Left hindlimb (tissue), 1 donor: ENCODE data around the gene ATXN1.

Experiments
- DNase-seq: peaks from one replicate; pipeline ENCODE4 v3.0.0-alpha.2; 2018

The ATXN1 gene

DNA sequence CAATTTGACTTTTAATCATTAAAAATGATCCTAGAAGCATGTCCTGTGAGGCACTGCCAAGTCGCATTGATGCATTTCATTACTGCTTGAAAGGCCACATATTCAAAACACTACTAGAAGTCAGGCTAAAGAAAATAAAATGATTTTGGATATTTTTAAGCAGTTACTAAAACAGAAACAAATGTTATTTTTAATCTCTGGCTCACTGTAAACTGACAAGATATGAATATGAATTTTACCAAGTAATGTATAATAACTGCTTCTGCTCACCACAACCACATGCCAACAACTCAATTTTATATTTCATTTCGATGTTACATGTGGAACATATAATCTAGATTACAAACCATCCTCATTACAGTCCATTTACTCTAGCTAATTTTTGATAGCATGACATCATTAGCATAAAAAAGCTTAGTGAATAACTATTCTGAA is 90.6 kb downstream of the ATXN1 start:
- DNase-seq = no peak

DNA sequence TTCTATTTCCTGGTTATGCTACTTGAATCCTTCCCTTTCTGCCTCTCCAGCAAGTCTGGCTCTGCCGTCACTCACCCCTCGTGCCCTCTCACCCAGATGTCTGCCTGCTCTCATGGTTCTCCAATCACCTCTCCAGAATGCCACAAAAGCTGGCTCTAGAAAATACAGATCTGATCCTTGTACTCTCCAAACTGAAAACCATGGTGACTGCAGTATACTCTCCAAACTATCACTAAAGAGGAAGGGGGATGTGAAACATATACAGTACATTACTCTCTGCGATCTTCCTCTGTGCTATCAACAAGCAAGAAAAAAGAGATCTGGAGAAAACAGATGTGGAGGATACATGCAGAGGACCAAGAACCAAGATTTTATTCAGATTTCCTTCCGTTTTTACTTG is 91.1 kb downstream of the ATXN1 start:
- DNase-seq = no peak

DNA sequence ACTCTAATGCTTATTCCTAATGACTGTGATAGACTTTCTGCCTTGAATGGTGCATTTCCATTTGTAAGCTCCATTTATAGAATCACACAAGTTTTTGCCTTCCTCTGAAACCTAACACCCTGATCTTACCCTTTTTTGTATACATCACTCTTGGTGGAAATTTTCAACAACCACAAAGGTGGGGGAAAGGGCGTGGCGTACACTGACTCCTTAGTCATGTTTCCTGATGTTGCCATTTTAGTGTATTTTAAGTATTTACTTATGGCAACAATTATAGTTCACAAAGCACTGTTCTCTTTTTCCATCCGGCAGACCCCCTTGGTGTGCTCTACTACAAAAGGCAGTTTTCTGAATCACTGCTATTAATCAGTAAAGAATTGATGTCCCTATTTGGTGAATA is 92.0 kb downstream of the ATXN1 start:
- DNase-seq = no peak

DNA sequence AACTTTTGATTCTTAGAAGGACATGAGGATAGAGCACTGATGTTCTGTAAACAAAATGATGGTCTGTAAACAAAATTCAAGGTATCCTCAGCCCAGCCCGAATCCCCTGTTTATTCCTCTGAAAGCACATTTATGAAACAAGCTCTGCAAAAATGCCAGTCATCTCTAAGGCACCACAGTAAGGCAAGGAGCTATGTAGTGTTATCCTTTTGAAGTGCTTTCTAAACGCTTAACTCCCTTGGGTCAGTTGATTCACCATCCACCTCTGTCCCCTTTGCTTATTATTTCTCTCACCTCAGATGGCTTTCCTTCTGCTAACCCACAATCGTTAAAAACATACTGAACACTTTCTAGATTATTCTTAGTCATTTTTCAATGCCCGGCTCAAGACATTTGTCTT is 93.8 kb downstream of the ATXN1 start:
- no peak for DNase-seq

DNA sequence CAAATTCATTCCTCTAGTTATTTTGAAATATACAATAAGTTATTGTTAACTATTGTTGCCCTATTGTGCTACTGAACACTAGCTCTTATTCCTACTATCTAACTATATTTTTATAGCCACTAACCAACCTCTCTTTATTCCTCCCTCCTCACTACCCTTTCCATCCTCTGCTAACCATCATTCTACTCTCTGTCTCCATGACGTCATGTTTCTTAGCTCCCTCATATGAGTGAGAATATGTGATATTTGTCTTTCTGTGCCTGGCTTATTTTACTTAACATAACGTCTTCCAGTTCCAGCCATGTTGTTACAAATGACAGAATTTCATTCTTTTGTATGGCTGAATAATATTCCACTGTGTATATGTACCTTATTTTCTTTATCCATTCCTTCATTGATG is 95.3 kb downstream of the ATXN1 start:
- DNase-seq = no peak

DNA sequence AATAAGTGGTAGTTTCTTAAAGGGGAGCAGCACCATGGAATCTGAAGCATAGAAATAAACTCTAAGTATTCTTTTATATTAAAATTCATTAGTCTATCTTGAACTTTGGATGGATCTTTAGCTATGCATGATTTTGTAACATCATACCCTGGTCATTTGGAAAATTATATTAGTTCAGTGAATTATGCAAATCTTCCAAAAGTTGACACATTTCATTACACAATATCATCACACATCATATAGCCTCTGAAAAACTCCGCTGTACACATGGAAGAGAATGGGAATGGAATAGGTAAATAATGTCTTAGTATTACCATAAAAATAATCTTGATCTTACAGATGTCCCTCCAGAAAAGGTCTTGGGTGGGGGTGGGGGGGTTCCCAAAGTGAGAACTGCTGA is 96.1 kb downstream of the ATXN1 start:
- DNase-seq = no peak

DNA sequence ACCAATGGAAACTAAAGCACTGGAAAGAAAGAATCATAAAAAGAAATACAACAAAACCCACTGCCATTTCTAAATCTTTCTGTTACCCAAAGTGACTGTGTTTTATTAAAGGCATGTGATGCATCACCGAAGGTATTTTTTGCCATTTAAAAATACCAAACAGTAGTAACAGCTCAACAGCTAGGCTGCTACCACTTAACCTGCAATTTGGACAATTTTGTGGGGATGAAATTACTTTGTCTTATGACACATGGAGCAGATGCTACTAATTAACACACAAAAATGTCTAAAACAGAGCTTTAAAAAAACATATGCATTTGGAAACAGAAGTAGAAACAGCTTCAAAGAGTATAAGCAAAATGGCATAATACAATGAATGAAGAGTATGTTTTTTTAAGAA is 97.4 kb downstream of the ATXN1 start:
- DNase-seq = no peak

DNA sequence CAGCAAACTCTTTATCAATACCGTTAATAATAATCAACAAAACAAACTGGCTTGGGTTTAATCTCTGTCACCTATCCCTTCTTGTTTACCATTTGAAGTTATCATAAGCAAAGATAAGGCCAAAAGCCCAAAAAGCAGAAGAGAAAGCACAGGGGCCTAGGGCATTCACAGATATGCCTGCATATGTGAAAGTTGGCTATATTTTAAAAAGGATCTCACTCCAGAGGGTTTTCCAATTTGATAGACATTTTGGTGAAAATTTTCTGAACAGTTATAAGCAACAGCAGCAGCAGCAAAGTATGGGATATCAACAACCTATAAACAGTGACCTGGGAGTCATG is 101.1 kb downstream of the ATXN1 start:
- DNase-seq = no peak

DNA sequence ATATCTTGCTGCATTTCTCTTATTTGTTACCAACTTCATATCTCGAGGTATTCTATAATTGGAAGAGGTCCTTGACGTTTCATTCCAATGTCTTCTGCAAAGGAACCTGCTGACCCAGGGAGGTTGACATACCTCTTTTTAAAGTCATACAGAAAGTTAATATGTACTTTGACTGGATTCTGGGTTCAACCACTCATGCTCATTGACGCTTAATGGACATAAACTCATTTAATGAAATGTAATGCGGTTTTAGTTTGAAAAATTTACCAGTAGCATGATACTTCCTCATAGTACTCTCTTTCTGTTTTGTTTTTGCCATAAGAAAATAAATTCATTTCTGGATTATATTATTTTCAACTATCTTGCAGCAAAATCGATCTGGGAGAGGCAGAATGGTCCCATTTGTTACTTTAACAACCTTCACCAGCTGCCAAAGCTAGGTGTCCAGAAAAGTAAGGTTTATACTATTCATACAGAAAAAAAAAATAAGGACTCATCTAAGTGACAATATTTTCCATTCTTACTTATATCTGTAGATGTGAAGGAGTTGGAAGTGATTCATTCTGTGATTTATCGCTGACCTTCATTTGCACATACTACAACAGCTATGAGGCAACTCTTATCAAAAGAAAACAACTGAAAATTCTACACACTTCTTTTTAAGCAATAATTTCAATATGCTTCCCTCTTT is 101.6 kb downstream of the ATXN1 start:
- DNase-seq = no peak

DNA sequence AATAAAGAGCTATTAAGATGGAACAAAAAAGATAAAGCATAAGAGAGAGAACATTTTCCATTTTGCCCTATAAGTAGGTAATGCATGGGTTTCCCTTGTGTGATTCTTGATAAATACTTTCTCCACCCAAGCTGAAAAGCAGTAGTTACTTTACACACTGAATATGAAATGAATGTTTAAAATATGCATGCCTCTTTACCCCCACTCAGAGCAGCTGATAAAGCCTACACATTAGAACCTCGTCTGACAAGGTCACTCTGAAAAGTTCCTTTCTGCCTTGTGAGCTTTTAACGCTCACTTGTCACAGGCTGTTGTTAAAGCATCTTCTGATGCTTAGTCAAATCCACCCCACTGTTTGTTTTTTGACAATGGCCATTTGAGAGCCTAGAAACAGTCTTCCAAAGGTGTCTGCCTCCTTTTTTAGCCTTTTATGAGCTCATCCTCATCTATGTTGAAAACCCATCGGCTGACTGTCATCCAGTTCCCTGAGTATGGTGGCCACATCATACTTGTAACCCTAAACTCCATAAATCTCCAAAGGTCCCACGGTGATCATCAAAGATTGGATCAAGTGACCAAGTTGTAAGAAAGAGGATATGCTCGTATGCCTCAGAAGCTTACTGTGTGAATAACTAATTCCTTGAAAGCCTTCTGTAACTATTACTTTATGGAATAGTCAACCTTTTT is 102.8 kb downstream of the ATXN1 start:
- DNase-seq = no peak

DNA sequence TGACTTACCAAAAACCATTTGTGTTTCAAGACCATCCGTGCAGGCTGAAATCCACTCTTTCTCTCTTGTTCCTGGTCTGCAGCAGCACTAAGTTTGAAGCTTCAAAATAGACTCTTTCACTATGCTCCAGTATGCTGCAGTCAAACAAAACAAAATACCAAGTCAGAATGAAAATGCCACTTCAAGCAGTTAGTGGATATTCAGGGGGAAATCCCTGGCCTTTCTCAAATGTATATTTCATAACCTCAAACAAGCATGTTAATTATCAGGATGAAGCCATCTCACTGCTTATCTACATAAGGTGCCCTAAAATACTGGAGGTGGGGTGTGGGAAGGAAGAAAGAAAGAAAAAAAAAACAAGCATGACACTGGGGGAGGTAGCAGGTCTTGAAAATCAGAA is 103.5 kb downstream of the ATXN1 start:
- no peak for DNase-seq

DNA sequence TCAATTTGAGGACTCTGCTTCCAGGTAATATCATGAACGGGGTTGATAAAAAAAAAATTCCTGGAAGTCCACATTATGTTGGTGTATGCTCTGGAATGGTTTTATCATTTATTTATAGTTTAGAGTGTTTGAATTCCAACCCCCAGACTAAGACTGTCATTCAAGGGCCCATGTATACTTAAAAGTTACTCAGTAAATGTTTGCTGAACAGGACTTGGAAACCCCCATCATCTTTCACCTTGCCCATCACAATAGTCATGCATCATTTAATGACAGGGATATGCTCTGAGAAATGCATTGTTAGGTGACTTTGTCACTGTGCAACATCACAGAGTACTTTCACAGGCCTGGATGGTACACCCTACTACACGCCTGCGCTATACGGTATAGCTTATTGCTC is 104.8 kb downstream of the ATXN1 start:
- DNase-seq = no peak

DNA sequence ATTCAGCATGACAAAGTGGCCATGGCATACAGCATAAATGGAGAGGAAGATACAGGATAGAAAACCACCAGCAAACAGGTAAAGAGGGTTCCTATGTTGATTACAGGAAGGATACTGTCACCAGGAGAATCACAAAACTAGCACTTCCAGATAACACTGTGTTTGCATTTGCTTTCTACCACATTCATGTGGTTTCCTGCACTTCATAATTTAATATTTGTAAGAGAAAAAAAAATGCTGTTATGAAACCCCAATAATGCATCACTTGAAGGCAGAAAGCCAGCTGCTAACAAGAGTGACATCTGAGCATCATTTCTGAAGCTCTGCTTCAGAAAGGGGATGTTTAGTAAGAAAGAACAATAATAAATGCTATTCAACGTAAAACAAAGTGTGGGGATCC is 106.6 kb downstream of the ATXN1 start:
- DNase-seq = no peak

DNA sequence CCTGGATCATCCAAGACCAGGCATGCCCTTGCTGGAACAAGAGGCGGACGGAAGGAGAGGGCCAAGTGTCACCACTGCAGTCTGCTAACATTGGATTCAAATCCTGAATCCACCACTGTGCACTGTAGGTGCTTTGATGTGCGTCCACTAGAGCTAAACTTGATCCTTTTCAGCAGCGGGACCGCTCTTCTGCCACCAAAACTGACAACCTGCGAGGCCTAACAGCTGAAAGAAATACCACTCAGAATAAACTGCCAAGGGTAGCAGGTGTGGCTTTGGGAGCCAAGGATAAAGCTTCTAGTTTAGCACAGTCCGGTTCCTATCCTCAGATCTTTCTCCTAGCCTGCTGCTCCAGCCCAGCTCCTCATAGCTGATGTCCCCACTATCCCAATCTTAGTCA is 108.0 kb downstream of the ATXN1 start:
- DNase-seq = no peak

DNA sequence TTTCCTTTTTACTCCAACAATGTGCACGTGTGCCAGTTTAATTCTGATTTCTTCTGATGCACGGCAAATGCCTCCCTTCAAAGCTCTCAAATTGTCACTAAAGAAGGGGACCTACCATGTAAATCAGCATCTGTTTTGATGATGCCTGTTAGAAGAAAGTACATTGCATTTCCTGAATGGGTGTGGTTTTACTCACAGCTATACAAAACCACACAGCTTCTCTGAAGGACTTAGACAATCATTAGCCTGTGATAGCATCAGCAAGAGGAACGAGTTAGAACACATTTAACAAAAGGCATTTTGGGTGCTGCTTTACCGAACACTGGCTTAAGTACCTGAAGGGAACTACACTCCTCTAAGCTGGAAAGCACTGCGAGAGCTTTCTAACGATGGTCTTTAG is 109.4 kb downstream of the ATXN1 start:
- DNase-seq = no peak

DNA sequence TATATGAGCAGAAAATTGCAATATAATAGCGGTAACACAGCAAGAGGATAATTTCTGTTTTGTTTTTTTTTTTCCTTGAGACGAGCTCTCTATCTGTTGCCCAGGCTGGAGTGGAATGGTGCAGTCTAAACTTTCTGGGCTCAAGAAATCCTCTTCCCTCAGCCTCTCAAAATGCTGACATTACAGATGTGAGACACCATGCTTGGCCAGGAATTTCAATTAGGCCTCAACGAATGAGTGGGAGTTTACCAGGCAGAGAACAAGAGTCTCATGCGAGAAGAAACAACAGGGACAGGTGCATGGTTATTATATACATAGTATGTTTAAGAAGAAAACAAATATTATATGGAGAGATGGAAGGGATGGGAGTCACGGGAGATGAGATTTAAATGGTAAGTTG is 111.4 kb downstream of the ATXN1 start:
- DNase-seq = no peak

DNA sequence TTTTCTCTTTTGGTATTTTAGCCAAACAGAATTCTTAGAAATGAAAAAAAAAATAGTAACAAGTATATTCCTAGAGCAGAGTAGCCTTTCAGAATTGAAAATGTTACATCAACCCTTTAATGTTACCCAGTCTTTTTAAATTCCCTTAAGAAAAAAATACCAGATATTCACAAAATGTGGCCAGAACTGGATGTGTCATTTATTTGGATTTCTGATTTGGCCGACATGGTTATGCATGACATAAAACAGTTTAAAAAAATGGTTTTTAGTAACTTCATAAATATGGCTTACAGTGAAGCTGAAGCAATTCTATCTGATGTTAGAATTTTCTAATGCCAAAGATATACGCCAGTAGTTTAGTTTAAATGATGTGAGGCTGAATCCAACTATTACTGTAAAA is 112.0 kb downstream of the ATXN1 start:
- no peak for DNase-seq

DNA sequence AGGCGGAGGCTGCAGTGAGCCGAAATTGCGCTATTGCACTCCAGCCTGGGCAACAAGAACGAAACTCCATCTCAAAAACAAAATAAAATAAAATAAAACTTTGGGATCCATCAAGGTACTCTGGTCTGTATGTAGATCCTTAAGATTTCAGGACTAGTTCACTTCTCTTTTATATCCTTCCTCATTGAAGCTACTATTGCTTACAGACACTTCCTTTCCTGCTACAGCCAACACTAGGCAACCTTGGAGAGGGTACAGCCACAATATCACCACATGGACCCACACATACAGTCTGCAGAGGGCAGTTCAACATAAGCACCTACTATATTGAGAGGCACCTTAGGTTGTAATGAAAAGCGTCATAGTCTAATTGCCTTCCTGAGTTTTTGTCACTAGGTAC is 113.3 kb downstream of the ATXN1 start:
- no peak for DNase-seq

DNA sequence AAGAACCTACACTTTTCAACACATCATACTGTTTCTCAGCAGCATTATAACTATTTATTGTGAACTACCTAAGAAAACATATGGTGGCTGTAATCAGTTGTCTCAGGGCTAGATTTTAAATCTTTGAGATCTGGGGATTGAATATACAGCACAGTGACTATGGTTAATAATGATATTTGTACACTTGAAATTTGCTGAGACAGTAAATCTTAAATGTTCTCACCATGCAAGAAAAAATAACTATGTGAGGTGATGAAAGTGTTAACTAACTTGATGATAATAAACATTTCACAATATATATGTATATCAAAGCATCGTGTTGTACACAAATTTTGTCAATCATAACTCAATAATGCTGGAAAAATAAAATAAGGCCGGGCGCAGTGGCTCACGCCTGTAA is 113.8 kb downstream of the ATXN1 start:
- no peak for DNase-seq

DNA sequence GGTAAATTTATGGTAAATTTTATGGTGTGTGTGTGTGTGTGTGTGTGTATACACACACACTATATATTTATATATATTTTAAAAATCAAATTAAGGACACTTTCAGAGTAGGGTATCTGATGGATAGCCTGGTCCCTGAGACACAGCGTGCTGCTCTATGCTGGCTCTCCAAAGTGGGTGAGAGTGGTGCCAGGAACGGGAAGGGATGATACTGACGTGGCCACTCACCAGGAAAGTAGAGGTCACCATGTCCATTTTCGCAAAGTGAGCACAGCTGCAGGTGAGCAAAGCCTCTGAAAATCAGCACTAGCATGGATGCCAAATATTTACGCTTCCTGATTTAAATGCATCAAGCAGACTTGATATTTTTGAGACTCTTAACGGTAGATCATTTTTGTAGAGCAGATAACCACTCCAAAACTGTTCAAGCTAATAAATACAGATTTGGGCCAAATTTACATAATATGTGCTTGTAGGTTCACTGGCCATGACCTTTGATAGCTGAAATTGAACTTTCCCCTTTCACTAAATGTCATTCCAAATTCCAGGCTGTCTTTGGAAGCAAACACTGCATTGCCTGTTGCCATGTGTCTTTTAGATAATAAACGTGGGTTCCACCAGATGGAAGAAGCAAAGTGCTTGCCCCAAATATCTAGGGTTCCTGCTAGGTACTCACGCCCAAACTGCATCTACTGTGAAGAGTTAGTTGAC is 116.6 kb downstream of the ATXN1 start:
- DNase-seq = no peak

DNA sequence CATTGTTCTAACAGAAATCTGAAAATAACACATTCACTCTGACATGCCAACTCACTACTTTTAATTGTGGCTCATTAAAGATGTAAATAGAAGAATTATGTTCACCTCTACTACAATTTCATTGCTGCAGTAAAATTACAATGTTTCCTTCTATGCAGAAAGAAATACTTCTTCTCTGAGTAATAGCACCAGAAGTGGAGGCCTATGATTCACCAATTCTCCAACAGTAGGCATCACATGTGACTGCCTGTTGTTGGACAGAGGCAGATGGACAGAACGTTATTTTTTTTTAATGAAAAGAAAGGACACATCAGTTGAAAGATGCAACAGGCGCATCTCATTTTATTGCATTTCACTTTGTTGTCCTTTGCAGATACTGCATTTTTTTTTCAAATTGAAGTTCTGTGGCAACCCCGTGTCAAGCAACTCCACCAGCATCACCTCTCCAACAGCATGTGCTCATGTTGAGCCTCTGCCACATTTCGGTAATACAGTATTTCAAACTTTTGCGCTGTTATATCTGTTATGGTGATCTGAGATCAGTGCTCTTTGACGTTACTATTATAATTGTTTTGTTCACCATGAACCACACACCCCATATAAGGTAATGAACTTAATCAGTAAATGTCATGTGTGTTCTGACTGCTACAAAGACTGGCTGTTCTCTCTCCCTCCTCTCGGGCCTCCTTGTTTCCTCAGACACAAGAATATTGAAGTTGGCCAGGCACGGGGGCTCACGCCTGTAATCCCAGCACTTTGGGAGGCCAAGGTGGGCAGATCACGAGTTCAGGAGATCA is 121.4 kb downstream of the ATXN1 start:
- no peak for DNase-seq

DNA sequence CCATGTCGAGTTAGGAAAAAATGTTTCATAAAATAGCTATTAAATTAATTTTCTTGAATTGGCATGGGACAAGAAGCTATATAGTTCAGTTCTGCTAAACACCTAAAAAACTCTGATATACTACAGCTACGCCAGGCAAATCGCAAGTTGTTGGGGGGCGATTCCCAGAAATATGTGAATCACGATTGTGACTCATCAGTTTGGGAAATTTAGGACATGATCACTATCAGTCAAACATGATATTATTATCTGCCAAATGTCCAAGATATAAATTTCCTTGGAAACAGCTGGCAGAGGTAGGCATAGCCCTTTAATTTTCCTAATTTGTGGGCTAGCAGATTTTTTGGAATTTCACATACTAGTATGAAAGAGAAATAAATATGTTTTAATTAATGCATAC is 123.6 kb downstream of the ATXN1 start:
- DNase-seq = no peak

DNA sequence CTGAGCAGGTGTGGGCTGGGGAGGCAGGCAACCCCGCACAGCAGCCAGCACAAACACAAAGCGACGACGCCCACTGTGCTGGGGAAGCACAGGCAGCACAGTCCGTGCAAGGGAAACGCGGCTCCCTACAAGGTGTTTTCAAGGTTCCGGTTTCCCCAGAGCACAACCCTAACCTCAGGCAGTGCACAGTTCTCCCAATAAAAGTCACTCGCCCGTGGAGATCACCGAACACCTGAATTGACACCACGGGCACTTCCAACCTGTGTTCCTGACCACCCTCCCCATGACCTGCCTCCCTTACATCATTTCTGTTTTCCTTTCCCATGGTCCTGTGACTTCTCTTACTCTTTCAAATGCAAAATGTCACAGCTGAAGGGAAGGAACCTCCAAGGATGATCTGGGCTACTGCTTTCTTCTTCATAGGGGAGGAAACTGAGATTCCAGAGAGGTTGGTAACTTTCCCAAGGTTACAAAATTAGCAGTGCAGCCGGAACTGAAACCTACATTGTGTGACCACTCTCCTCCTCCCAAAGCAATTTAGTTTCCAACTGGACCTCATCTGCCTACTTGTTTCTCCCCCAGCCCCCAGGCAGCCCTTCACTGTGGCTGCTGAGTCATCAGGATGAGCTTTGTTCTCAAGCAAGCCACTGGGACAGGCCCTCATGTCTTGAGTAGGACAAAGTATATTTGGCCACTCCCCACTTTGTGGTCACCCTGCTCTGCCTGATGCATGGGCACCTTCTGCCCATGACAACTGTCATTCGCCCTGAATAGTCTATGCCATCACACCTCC is 125.3 kb downstream of the ATXN1 start:
- DNase-seq = no peak
